ENCODE data around the gene RAD51. TPM values are rescaled to one million over a fixed set of nuclear protein-coding genes. Genes with fewer than 3 reads are reported as not detected.

Gene RAD51
- polyA plus RNA-seq, 3 donors, result 0.28 to 0.61 TPM; not detected in 1

- peaks cover 73 to 86% of the 10 kb centered on the region in 2 donors for H3K36me3 Mint-ChIP-seq
- H3K4me2 ChIP-seq (replicated peaks; ENCODE audit: extremely low read depth, low read length, poor library complexity, severe bottlenecking), result no peak overlapping the region
- peaks cover 4% of the 10 kb centered on the region for H3K4me1 Mint-ChIP-seq
- no peak overlapping the region for H2AFZ ChIP-seq (ENCODE audit: insufficient read depth, low read depth, low read length, poor library complexity, severe bottlenecking)
- no peak overlapping the region for H3K9ac ChIP-seq (ENCODE audit: insufficient read depth, low read length, poor library complexity, severe bottlenecking)
- no peak overlapping the region for H3K27ac ChIP-seq (ENCODE audit: low read depth in 1 of 2, low read length in 2 of 2)
- H3K4me3 ChIP-seq (replicated peaks in 1 of 3; ENCODE audit: low read depth in 2 of 3, low read length in 3 of 3), result no peak overlapping the region
- H4K20me1 ChIP-seq (ENCODE audit: insufficient read depth, low read length), result no peaks in the 10 kb centered on the region
- no peaks in the 10 kb centered on the region for H3K27me3 Mint-ChIP-seq (ENCODE audit: low read depth in 3 of 3)
- H3K79me2 ChIP-seq (ENCODE audit: insufficient read depth, low read length), result no peaks in the 10 kb centered on the region
- TF ChIP-seq CTCF (IDR thresholded peaks at IDR 0.05), result no peak
- H3K27me3 ChIP-seq (ENCODE audit: control insufficient read depth in 2 of 2, insufficient read depth in 2 of 2, low read length in 2 of 2), result no peaks in the 10 kb centered on the region
- whole genome bisulfite sequencing (ENCODE audit: insufficient coverage), result no CpG with 5 or more reads among the region's 2 CpGs
- no peaks in the 10 kb centered on the region for H3K9me3 Mint-ChIP-seq
- H3K27ac Mint-ChIP-seq, result no peak overlapping the region
- H3K4me3 Mint-ChIP-seq, result no peak overlapping the region
- no peaks in the 10 kb centered on the region for H3K4me1 ChIP-seq (ENCODE audit: control insufficient read depth in 1 of 2, insufficient read depth in 2 of 2, low read length in 2 of 2)
- H3K36me3 ChIP-seq (replicated peaks in 1 of 2; ENCODE audit: control insufficient read depth in 1 of 2, insufficient read depth in 2 of 2, low read length in 2 of 2), result peaks cover 61 to 100% of the 10 kb centered on the region in 2 donors
- intact Hi-C loops (cut with micrococcal nuclease), result no loop called here
- DNase-seq, result no peak
- H3K9me3 ChIP-seq (replicated peaks in 1 of 2; ENCODE audit: control insufficient read depth in 1 of 2, insufficient read depth in 1 of 2, low read length in 2 of 2), result no peaks in the 10 kb centered on the region
Measured at GRCh38 chr15:40739854-40740253, 44.9 kb downstream of the RAD51 start.

GRCh38 chr15:40743485-40743901 is 48.5 kb downstream of the RAD51 start:
- intact Hi-C loops (cut with micrococcal nuclease), result no loop called here

More at GRCh38 chr15:40743485-40743901, 48.5 kb downstream of the RAD51 start:
- Mint-ChIP-seq H3K27ac (peak overlapping the region in 2 of 7 donors; percentile 51 to 83), H3K27me3 (ENCODE audit: low read depth in 3 of 3) (no peaks in the 10 kb centered on the region), H3K4me3 (no peak overlapping the region), H3K4me1 (peaks cover 27% of the 10 kb centered on the region), H3K9me3 (no peaks in the 10 kb centered on the region), H3K36me3 (peaks cover 59 to 74% of the 10 kb centered on the region in 2 donors)
- no peak overlapping the region for H3K4me2 ChIP-seq (replicated peaks; ENCODE audit: extremely low read depth, low read length, poor library complexity, severe bottlenecking)
- H3K27ac ChIP-seq (ENCODE audit: low read depth in 1 of 2, low read length in 2 of 2), result peak overlapping the region in 1 of 2 donors; percentile 26
- DNase-seq, result no peak
- H3K36me3 ChIP-seq (replicated peaks in 1 of 2; ENCODE audit: control insufficient read depth in 1 of 2, insufficient read depth in 2 of 2, low read length in 2 of 2), result peaks cover 29 to 81% of the 10 kb centered on the region in 2 donors
- H3K27me3 ChIP-seq (ENCODE audit: control insufficient read depth in 2 of 2, insufficient read depth in 2 of 2, low read length in 2 of 2), result no peaks in the 10 kb centered on the region
- no peak for TF ChIP-seq CTCF (IDR thresholded peaks at IDR 0.05)
- no peaks in the 10 kb centered on the region for H3K79me2 ChIP-seq (ENCODE audit: insufficient read depth, low read length)
- no peak overlapping the region for H3K9ac ChIP-seq (ENCODE audit: insufficient read depth, low read length, poor library complexity, severe bottlenecking)
- 100% methylated on average over 1 of the region's 2 CpGs for WGBS (ENCODE audit: insufficient coverage)
- H3K9me3 ChIP-seq (replicated peaks in 1 of 2; ENCODE audit: control insufficient read depth in 1 of 2, insufficient read depth in 1 of 2, low read length in 2 of 2), result no peaks in the 10 kb centered on the region
- H3K4me3 ChIP-seq (replicated peaks in 1 of 3; ENCODE audit: low read depth in 2 of 3, low read length in 3 of 3), result no peak overlapping the region
- H4K20me1 ChIP-seq (ENCODE audit: insufficient read depth, low read length), result no peaks in the 10 kb centered on the region
- peaks cover 16 to 18% of the 10 kb centered on the region in 2 donors for H3K4me1 ChIP-seq (ENCODE audit: control insufficient read depth in 1 of 2, insufficient read depth in 2 of 2, low read length in 2 of 2)
- H2AFZ ChIP-seq (ENCODE audit: insufficient read depth, low read depth, low read length, poor library complexity, severe bottlenecking), result no peak overlapping the region

All from CD14-positive monocyte (primary cell).